Aorta (tissue), 5 donors: Measurements from ENCODE around the gene UPF1. TPM values are rescaled to one million over a fixed set of nuclear protein-coding genes. Genes with fewer than 3 reads are reported as not detected.

Source experiments
- ATAC-seq: fragments of 200-7000 bp; cut with Tn5 transposase; one replicate; pipeline ENCODE4 v1.9.1; 2022; ENCODE audit warnings: moderate library complexity; ENCODE audit not compliant: low FRiP score
- DNase-seq, 2 donors: peaks; one replicate each; pipeline ENCODE4 v3.0.0-alpha.2; 2020
- H3K27ac ChIP-seq, 2 donors: one replicate each; pipeline ENCODE4 v1.5.1; 2013; ENCODE audit warnings: low read length in 2 of 2, mild to moderate bottlenecking in 2 of 2, moderate library complexity in 2 of 2, control low read depth in 1 of 2, inconsistent platforms in 1 of 2, low read depth in 1 of 2
- H3K27me3 ChIP-seq, 2 donors: one replicate each; pipeline ENCODE4 v1.6.1; 2013; ENCODE audit warnings: control low read depth in 1 of 2, low read length in 1 of 2, mild to moderate bottlenecking in 1 of 2, moderate library complexity in 1 of 2; ENCODE audit not compliant: insufficient read depth in 2 of 2, control insufficient read depth in 1 of 2
- H3K36me3 ChIP-seq, 2 donors: one replicate each; pipeline ENCODE4 v1.6.1; 2013; ENCODE audit warnings: control low read depth in 1 of 2, low read length in 1 of 2, mild to moderate bottlenecking in 1 of 2; ENCODE audit not compliant: insufficient read depth in 2 of 2, control insufficient read depth in 1 of 2
- H3K4me1 ChIP-seq, 2 donors: one replicate each; pipeline ENCODE4 v1.6.1; 2013; ENCODE audit warnings: low read length in 2 of 2, control low read depth in 1 of 2, mild to moderate bottlenecking in 1 of 2, moderate library complexity in 1 of 2; ENCODE audit not compliant: insufficient read depth in 2 of 2, control insufficient read depth in 1 of 2
- H3K4me3 ChIP-seq, 2 donors: one replicate each; pipeline ENCODE4 v1.5.1; 2013; ENCODE audit warnings: low read length in 2 of 2, control low read depth in 1 of 2, mild to moderate bottlenecking in 1 of 2
- H3K9me3 ChIP-seq: one replicate; pipeline ENCODE4 v1.6.1; 2013; ENCODE audit warnings: mild to moderate bottlenecking, low read length; ENCODE audit not compliant: control insufficient read depth
- WGBS, 2 donors: extraction: QIAGEN DNeasy Blood & Tissue Kit; methylation state at CpG; one replicate each; pipeline ENCODE4 v1.1.7; 2013; 5-methylcytosine and 5-hydroxymethylcytosine counted together
- intact Hi-C, 2 donors: fragments of 100-400 bp; cut with DNase I; formaldehyde crosslinking; loops; one replicate each; pipeline versions ENCODE4 v1.14.2 to v1.15.0; 2022
- polyA plus RNA-seq, 2 donors: library from polyadenylated mRNA; stranded (reverse); fragments of 200-250 nt; gene quantifications; one replicate each; pipeline ENCODE4 v1.2.3, GENCODE V29; 2013
- total RNA-seq, 2 donors: library from RNA; stranded (reverse); fragmentation: NEBNext Ultra II Directional; extraction: Animal tissue kit (Norgen Biotek cat#: 25700); gene quantifications; one replicate each; pipeline ENCODE4 v1.2.1, GENCODE V29; 2021
- donor health status: healthy with polysubstance abuse.
- donor health status: Bipolar disorder and iron deficiency.
- donor health status: DM: no; HTN: no; CAD: no.
- donor health status: DM: no; HTN: no; CAD: no.
- donor health status: DM: yes; HTN: yes; CAD: no.

Gene UPF1
- total and polyA plus RNA-seq, 4 donors: 16.5 to 75.6 (median 47.1) TPM

GRCh38 chr19:18905513-18906236, 73.9 kb downstream of the UPF1 start:
- no peaks in the 10 kb centered on the region for H3K4me1 ChIP-seq
- intact Hi-C loops: no loop called here
- DNase-seq (peak in 1 of 2 donors; percentile 37), ATAC-seq (no peak)
- no peaks in the 10 kb centered on the region for H3K9me3 ChIP-seq
- H3K36me3 ChIP-seq: peaks cover 0 to 2% of the 10 kb centered on the region in 2 donors
- WGBS, 2 donors: 89 to 92% methylated on average over 26 of the region's 26 CpGs
- H3K27me3 ChIP-seq: no peaks in the 10 kb centered on the region
- H3K27ac ChIP-seq: no peak overlapping the region
- H3K4me3 ChIP-seq: no peak overlapping the region

DNA sequence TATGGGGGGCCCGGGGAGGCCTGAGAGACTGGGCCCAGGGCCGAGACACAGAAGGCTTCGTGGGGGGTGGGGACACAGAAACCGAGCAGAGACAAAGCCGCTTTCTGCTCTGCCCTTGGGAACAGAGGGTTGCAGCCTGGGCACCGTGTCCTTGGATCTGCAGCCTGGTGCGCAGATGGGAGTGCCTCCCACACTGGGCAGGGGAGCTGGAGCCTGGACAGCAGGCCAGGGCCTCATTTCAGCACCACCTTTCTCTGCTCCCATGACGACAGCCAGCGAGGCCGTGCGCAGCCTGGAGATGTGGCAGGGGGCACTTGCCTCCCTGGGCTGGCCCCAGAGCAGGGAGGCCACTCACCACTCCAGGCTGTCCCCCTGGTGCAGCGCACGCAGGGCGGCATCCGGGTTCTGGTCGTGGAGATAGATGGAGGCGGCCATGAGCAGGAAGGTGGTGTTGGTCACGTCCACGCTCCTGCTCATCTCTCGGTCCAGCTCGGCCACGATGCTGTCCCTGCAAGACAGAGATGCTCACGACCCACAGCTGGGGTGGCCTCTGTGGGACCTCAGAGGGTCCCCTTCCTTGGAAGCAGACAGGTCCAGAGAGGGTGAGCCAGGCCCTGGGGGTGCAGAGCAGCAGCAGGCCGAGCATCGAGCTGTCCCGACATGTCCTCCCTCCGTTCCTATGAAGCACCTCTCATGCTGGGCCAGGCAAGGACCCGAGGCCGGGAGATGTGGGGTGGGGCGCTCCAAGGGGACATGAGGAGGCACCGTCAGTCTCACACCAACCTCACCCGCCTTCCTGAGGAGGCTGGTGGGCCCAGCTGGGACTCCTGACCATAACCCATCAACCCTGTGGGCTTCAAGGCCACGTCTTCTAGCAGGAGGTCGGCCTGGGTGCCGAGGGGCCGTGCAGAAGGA, 75.1 kb downstream of the UPF1 start:
- Histone ChIP-seq H3K36me3 (peaks cover 0 to 2% of the 10 kb centered on the region in 2 donors), H3K27me3 (no peaks in the 10 kb centered on the region), H3K9me3 (no peaks in the 10 kb centered on the region), H3K27ac (no peak overlapping the region), H3K4me1 (no peaks in the 10 kb centered on the region), H3K4me3 (no peak overlapping the region)
- WGBS, 2 donors: 91% methylated on average over 35 to 36 of the region's 36 CpGs
- DNase-seq (peak in 1 of 2 donors; percentile 38), ATAC-seq (no peak)
- intact Hi-C loops: no loop called here

GRCh38 chr19:18908917-18909619, 77.3 kb downstream of the UPF1 start:
- H3K36me3 ChIP-seq: peaks cover 0 to 2% of the 10 kb centered on the region in 2 donors
- no peaks in the 10 kb centered on the region for H3K4me1 ChIP-seq
- WGBS, 2 donors: 90 to 92% methylated on average over 17 of the region's 17 CpGs
- H3K27ac ChIP-seq: no peak overlapping the region
- H3K4me3 ChIP-seq: no peak overlapping the region
- ATAC-seq: no peak
- H3K27me3 ChIP-seq: no peaks in the 10 kb centered on the region
- DNase-seq: no peak
- intact Hi-C loops: no loop called here
- no peaks in the 10 kb centered on the region for H3K9me3 ChIP-seq

DNA sequence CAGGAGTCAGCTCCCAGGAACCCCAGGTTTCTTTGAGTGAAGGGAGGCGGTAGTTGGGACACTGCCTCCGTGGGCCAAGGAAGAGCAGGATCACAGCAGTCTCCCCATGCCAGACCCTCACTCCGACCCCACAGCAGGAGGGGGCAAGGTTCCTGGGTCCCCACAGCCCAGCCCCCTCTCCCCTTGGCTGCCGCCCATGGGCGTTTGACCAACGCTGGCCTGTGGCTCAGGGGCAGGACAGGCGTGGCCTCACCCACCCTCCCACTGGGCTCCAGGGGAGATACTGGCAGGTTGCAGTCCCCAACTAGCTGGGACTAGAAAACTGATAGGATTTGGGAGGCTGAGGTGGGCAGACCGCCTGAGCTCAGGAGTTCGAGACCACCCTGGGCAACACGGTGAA, 78.3 kb downstream of the UPF1 start:
- Histone ChIP-seq H3K9me3 (no peaks in the 10 kb centered on the region), H3K36me3 (no peaks in the 10 kb centered on the region), H3K27me3 (no peaks in the 10 kb centered on the region), H3K27ac (no peak overlapping the region), H3K4me1 (no peaks in the 10 kb centered on the region), H3K4me3 (no peak overlapping the region)
- 86% methylated on average over 10 of the region's 10 CpGs for WGBS, 2 donors
- DNase-seq (no peak), ATAC-seq (no peak)
- intact Hi-C loops: no loop called here

GRCh38 chr19:18910801-18911436, 79.2 kb downstream of the UPF1 start:
- DNase-seq: no peak
- no peak for ATAC-seq
- no peak overlapping the region for H3K27ac ChIP-seq
- H3K4me3 ChIP-seq: no peak overlapping the region
- H3K36me3 ChIP-seq: no peaks in the 10 kb centered on the region
- no peaks in the 10 kb centered on the region for H3K27me3 ChIP-seq
- H3K9me3 ChIP-seq: no peaks in the 10 kb centered on the region
- 93 to 94% methylated on average over 19 of the region's 19 CpGs for WGBS, 2 donors
- intact Hi-C loops: no loop called here
- no peaks in the 10 kb centered on the region for H3K4me1 ChIP-seq

DNA sequence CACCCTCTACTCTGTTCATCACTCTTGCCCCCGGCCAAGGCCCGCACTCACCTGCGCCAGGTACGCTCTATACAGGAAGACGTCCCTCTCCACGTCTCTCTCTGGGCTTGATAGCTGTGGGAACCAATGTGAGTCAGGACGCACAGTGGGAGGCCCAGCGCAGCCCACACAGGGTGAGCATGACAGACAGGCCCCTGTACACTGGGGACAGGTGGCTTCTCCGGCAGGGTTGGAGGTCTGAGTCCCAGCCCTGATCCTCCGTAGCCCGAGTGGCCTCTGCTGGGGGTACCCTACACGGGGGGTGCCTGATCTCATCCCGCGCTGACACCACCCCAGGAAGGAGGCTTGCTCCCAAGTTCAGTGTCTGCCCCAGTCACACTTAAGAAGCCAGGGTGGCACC, 81.2 kb downstream of the UPF1 start:
- Histone ChIP-seq H3K27ac (no peak overlapping the region), H3K4me1 (no peaks in the 10 kb centered on the region), H3K4me3 (no peak overlapping the region), H3K36me3 (no peaks in the 10 kb centered on the region), H3K9me3 (no peaks in the 10 kb centered on the region), H3K27me3 (no peaks in the 10 kb centered on the region)
- DNase-seq (no peak), ATAC-seq (no peak)
- WGBS, 2 donors: 95% methylated on average over 14 of the region's 14 CpGs
- intact Hi-C loops: no loop called here

- DNase-seq (no peak), ATAC-seq (no peak)
- H3K4me3 ChIP-seq: no peak overlapping the region
- no peaks in the 10 kb centered on the region for H3K36me3 ChIP-seq
- WGBS, 2 donors: 89 to 95% methylated on average over 5 of the region's 5 CpGs
- no peaks in the 10 kb centered on the region for H3K4me1 ChIP-seq
- no peak overlapping the region for H3K27ac ChIP-seq
- H3K9me3 ChIP-seq: no peaks in the 10 kb centered on the region
- no peaks in the 10 kb centered on the region for H3K27me3 ChIP-seq
- intact Hi-C loops: no loop called here
Measured at GRCh38 chr19:18913466-18913865, 81.7 kb downstream of the UPF1 start.

- intact Hi-C loops: no loop called here
- Histone ChIP-seq H3K27ac (no peak overlapping the region), H3K9me3 (no peaks in the 10 kb centered on the region), H3K36me3 (no peaks in the 10 kb centered on the region), H3K27me3 (no peaks in the 10 kb centered on the region), H3K4me3 (no peak overlapping the region), H3K4me1 (no peaks in the 10 kb centered on the region)
- ATAC-seq (no peak), DNase-seq (no peak)
- WGBS, 2 donors: 47 to 50% methylated on average over 5 of the region's 5 CpGs
Measured at GRCh38 chr19:18915639-18916038, 83.9 kb downstream of the UPF1 start.
